Measurements from ENCODE around the gene CSNK1G2.

The CSNK1G2 gene

DNA sequence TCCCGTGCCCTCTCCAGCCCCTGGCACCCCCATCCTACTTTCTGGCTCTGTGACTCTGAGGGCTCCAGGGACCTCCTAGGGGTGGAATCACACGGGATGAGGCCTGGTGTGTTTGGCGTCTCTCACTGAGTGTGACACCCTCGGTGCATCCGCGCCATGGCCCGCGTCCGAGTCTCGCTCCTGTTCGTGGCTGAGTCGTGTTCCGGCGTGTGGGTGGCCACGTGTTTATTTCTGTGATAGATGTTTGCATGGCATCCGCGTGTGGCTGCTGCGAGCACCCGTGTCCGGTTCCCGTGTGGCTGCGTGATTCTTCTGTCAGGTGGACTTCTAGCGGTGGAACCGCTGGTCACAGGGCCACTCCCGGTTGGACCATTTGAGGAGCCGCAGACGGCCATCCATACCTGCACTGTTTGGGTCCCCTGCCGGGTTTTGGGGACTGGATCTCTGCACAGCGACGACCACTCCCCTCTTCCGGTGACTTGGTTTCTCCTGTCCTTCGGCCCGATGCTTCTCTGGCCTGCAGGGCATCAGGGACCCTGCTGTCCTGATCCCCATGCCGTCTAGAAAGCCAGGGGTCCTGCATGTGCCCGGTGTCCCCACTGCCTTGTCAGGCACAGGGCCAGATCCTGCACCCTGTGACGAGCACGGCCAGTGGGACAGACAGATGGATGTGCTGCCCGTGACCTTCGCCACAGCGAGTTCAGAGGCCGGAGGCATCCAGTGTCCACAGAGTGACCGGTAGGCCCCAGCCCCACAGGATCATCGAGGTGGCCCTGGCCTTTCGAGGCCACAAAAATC is 8.5 kb downstream of the CSNK1G2 start:
- Histone ChIP-seq H3K9me3 (ENCODE audit: control insufficient read depth, low read length) (no peaks in the 10 kb centered on the region), H3K4me1 (no peaks in the 10 kb centered on the region), H3K27me3 (ENCODE audit: control insufficient read depth, insufficient read depth, low read length) (no peaks in the 10 kb centered on the region), H3K9ac (no peak overlapping the region), H3K79me2 (peaks cover 77% of the 10 kb centered on the region), H3K4me2 (ENCODE audit: low read length) (no peak overlapping the region), H2AFZ (no peak overlapping the region), H3K27ac (no peak overlapping the region), H3K4me3 (ENCODE audit: low read depth, low read length) (no peak overlapping the region), H3K36me3 (ENCODE audit: control insufficient read depth, insufficient read depth, low read length) (no peaks in the 10 kb centered on the region)
- no peak for TF ChIP-seq CTCF (IDR thresholded peaks at IDR 0.05)

- Histone ChIP-seq H3K4me2 (ENCODE audit: low read length) (no peak overlapping the region), H3K9me3 (ENCODE audit: control insufficient read depth, low read length) (no peaks in the 10 kb centered on the region), H3K79me2 (peaks cover 74% of the 10 kb centered on the region), H3K27me3 (ENCODE audit: control insufficient read depth, insufficient read depth, low read length) (no peaks in the 10 kb centered on the region), H2AFZ (no peak overlapping the region), H3K4me3 (ENCODE audit: low read depth, low read length) (no peak overlapping the region), H3K27ac (no peak overlapping the region), H3K4me1 (no peaks in the 10 kb centered on the region), H3K9ac (no peak overlapping the region), H3K36me3 (ENCODE audit: control insufficient read depth, insufficient read depth, low read length) (no peaks in the 10 kb centered on the region)
- TF ChIP-seq CTCF (IDR thresholded peaks at IDR 0.05): no peak
Observed at GRCh38 chr19:1950640-1951039, 9.7 kb downstream of the CSNK1G2 start.

GRCh38 chr19:1952635-1953034 is 11.7 kb downstream of the CSNK1G2 start:
- Histone ChIP-seq H3K4me1 (no peaks in the 10 kb centered on the region), H3K4me3 (ENCODE audit: low read depth, low read length) (no peak overlapping the region), H3K36me3 (ENCODE audit: control insufficient read depth, insufficient read depth, low read length) (no peaks in the 10 kb centered on the region), H3K9me3 (ENCODE audit: control insufficient read depth, low read length) (no peaks in the 10 kb centered on the region), H3K27ac (no peak overlapping the region), H3K4me2 (ENCODE audit: low read length) (no peak overlapping the region), H3K79me2 (peaks cover 75% of the 10 kb centered on the region), H3K27me3 (ENCODE audit: control insufficient read depth, insufficient read depth, low read length) (no peaks in the 10 kb centered on the region), H3K9ac (no peak overlapping the region), H2AFZ (no peak overlapping the region)
- no peak for TF ChIP-seq CTCF (IDR thresholded peaks at IDR 0.05)

DNA sequence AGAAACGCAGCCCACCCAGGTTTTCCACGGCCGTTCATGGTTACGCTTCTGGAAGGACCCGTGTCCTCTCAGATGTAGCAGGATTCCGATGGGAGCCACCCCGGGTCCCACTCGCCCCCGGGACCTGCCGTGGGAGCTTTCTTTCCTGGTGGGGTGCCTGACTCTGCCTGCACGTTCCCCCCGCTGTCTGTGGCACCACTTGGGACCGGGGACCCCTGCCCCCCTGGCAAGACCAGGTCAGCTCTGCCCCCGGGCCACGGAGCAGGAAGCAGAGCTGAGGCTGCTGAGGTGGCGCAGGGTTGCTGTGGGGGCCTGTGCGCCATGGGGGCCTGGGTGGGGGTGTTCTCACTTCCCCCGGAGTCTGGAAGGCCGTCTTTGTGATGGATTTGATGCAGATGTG is 12.1 kb downstream of the CSNK1G2 start:
- no peaks in the 10 kb centered on the region for H3K9me3 ChIP-seq (ENCODE audit: control insufficient read depth, low read length)
- H3K4me2 ChIP-seq (ENCODE audit: low read length): no peak overlapping the region
- H3K36me3 ChIP-seq (ENCODE audit: control insufficient read depth, insufficient read depth, low read length): no peaks in the 10 kb centered on the region
- no peaks in the 10 kb centered on the region for H3K27me3 ChIP-seq (ENCODE audit: control insufficient read depth, insufficient read depth, low read length)
- no peak for TF ChIP-seq CTCF (IDR thresholded peaks at IDR 0.05)
- no peaks in the 10 kb centered on the region for H3K4me1 ChIP-seq
- H2AFZ ChIP-seq: no peak overlapping the region
- H3K79me2 ChIP-seq: peaks cover 74% of the 10 kb centered on the region
- H3K4me3 ChIP-seq (ENCODE audit: low read depth, low read length): no peak overlapping the region
- H3K9ac ChIP-seq: no peak overlapping the region
- no peak overlapping the region for H3K27ac ChIP-seq

All from parathyroid adenoma (tissue), 2 donors.